ENCODE data around the gene PRUNE2.

DNA sequence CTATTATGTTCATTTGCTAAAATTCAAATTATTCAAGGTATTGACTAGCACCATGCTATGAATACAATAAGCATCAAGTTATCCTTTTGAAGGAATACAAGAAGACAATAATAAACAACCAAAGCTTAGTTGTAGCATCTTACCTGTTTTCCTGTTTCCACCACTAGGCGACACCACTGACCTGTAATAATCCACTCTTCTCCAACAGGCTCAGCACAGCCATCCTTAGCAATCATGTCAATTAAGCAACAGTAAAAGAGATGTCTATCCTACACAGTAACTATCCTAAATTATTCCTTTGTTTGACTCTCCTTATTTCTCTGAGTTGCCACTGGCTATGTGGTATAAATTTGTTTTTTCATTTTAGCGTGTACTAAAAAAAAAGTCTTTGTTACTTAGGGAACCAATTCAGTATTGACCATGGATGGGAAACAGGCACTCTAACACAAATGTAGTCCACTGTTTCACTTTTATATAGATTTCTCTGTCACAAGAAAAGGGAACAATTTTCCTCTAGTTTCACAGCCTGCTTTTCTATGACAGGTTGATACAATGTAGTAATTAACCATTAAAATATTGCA lies 95.4 kb downstream of the PRUNE2 start:
- TF ChIP-seq POLR2AphosphoS5 (IDR thresholded peaks at IDR 0.05; ENCODE audit: low read depth, low read length) = no peak
- TF ChIP-seq TAF1 (IDR thresholded peaks at IDR 0.05; ENCODE audit: borderline replicate concordance, insufficient read depth, low read length) = no peak
- TF ChIP-seq, protein P1, sequence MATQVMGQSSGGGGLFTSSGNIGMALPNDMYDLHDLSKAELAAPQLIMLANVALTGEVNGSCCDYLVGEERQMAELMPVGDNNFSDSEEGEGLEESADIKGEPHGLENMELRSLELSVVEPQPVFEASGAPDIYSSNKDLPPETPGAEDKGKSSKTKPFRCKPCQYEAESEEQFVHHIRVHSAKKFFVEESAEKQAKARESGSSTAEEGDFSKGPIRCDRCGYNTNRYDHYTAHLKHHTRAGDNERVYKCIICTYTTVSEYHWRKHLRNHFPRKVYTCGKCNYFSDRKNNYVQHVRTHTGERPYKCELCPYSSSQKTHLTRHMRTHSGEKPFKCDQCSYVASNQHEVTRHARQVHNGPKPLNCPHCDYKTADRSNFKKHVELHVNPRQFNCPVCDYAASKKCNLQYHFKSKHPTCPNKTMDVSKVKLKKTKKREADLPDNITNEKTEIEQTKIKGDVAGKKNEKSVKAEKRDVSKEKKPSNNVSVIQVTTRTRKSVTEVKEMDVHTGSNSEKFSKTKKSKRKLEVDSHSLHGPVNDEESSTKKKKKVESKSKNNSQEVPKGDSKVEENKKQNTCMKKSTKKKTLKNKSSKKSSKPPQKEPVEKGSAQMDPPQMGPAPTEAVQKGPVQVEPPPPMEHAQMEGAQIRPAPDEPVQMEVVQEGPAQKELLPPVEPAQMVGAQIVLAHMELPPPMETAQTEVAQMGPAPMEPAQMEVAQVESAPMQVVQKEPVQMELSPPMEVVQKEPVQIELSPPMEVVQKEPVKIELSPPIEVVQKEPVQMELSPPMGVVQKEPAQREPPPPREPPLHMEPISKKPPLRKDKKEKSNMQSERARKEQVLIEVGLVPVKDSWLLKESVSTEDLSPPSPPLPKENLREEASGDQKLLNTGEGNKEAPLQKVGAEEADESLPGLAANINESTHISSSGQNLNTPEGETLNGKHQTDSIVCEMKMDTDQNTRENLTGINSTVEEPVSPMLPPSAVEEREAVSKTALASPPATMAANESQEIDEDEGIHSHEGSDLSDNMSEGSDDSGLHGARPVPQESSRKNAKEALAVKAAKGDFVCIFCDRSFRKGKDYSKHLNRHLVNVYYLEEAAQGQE (IDR thresholded peaks at IDR 0.05; ENCODE audit: insufficient read depth in 1 of 2, low read depth in 2 of 2, low read length in 2 of 2) = no peak
